Stimulated activated CD4-positive, alpha-beta T cell treated with anti-CD3 and anti-CD28 coated beads, Interleukin-15, amount 100 ng/mL, for 1 hour (primary cell): ENCODE measurements around the gene ZNF346.

ENCODE experiments used
- DNase-seq, 2 donors: peaks; one replicate each; pipeline ENCODE4 v3.0.0-alpha.2; 2020; ENCODE audit warnings: low read depth in 1 of 2, low spot score in 1 of 2

ZNF346 gene

DNA sequence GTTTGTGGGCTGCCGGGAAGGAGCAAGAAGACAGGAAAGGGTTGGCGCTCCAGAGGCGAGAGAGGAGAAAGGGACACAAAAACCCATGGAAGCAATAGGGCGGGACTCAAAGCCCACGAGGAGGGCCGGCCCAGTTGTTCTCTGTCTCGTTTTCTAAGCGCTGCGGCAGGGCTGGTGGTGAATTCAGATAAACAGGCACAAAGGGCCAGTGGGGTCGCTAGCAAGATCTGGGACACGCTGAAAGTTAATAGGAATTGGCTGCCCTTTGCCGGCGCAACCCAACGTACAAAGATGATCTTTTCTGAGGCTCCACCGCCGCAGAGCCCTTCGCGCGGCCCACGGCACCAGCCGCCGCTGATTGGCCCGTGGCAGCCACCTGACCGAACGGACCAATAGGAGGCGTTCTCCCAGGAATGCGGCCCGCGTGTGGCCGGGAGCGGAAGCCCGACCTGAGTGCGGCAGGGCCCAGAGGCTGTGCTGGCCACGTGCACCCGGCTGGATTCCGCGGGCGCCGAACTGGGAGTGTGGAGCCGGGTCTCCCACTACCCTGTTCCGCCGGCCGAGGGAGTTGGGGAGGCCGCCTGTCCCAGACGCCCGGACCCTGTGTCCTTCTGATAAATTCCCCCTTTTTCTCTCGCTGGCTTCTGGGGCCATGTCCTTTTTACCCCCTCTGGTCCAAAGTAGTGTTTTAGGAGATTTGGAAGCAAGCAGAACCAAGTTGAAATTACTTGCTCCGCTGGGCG lies 94.3 kb downstream of the ZNF346 start:
- peak; percentile 62 to 71 for DNase-seq

GRCh38 chr5:177117441-177118045 lies 95.0 kb downstream of the ZNF346 start:
- no peak for DNase-seq

- DNase-seq = no peak
Observed at GRCh38 chr5:177122566-177122965, 100.1 kb downstream of the ZNF346 start.

- no peak for DNase-seq
Observed at GRCh38 chr5:177123789-177124485, 101.4 kb downstream of the ZNF346 start.

- no peak for DNase-seq
Observed at GRCh38 chr5:177124486-177124991, 102.0 kb downstream of the ZNF346 start.

DNA sequence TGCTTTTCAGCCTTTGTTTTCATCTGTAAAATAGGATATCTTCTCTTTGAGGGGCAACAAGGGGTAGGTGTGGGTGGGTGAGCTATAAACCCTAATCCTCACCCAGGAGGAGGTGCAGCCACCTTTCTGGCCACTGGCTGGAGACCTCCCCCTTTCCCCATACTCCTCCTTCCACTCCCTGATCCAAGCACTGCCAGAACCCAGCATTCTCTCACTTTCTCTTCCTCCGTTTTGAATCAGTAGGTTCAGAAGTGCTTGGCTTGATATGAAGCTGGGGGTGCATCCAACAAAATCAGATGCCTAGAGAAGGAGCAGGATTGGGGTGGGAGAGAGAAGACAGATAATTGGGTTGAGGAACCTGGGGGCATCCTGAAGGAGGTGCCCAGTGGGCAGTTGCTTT lies 104.3 kb downstream of the ZNF346 start:
- no peak for DNase-seq

- no peak for DNase-seq
Observed at GRCh38 chr5:177128551-177128981, 106.1 kb downstream of the ZNF346 start.

DNA sequence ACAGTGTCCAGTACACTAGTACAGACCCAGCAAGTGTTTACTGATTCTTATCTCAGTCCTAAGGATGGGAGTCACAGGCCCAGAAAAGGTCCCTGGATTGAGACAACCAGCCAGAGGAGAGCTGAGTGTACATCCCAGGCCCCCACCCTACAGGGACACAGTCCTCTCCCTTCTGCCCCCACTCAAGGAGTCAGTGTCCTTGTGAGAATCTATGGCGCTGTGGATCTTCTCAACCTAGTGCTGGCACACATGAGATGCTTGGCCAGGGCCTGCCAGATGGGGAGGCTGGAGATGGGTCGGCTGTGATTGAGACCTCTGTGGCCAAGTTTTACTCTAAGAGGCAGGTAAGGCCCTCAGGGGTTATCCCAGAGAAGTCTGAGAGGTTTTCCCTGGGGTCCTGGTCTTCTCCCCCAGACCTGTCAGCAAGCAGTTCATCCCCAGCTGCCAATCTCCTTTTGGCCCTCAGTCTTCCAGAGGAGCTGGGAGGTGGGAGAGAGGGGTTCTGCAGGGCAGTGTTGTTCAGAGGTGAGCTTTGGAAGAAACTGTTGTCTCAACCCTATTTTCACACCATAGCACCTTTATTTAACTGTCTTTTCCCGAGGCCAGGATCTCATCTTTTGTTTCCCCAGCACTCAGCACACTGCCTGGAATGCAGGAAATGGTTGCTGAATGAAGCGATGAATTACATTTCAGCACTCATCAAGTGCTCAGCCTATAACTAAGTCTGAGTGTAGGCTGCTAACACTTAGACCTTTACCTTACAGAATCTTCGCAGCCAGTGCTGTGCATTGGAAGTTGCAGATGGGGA lies 107.9 kb downstream of the ZNF346 start:
- no peak for DNase-seq
